Tibial artery (tissue), 4 donors: ENCODE data around the gene LARP1B.
"Not testable (repeated sequence)": the region's sequence is repeated elsewhere in the genome, so short reads cannot be mapped to it uniquely, and the experiment has no call there.

Experiments
- DNase-seq, 2 donors: peaks; one replicate each; pipeline ENCODE4 v3.0.0-alpha.2; 2019
- H3K27ac ChIP-seq, 2 donors: fragments of 200-600 bp; sonication (generic) in 1 of 2; 1 replicate in 1 of 2; 2 replicates in 1 of 2; pipeline ENCODE4 v1.5.1; 2018 to 2019; ENCODE audit warnings: mild to moderate bottlenecking in 1 of 2
- H3K27me3 ChIP-seq, 2 donors: fragments of 200-600 bp; sonication (generic) in 1 of 2; one replicate each; pipeline versions ENCODE4 v1.5.1 to v1.6.0; 2016 to 2019
- H3K36me3 ChIP-seq, 3 donors: fragments of 200-600 bp; sonication (generic) in 2 of 3; one replicate each; pipeline ENCODE4 v1.5.1; 2016 to 2019; ENCODE audit warnings: mild to moderate bottlenecking in 2 of 3
- H3K4me1 ChIP-seq, 4 donors: fragments of 200-600 bp; sonication (generic) in 2 of 4; 1 replicate in 3 of 4; 2 replicates in 1 of 4; pipeline ENCODE4 v1.5.1; 2016 to 2019
- H3K4me3 ChIP-seq, 2 donors: fragments of 200-600 bp; sonication (generic) in 1 of 2; 1 replicate in 1 of 2; 2 replicates in 1 of 2; pipeline ENCODE4 v1.5.1; 2018 to 2019; ENCODE audit warnings: mild to moderate bottlenecking in 2 of 2
- H3K9me3 ChIP-seq, 3 donors: fragments of 200-600 bp; sonication (generic) in 1 of 3; one replicate each; pipeline ENCODE4 v1.5.1; 2016 to 2019
- intact Hi-C: fragments of 100-400 bp; cut with DNase I; formaldehyde crosslinking; loops from one replicate; pipeline ENCODE4 v1.15.0; 2023; ENCODE audit warnings: low total_unique reads
- TF ChIP-seq, protein P1 (sequence below), 2 experiments: fragments of 200-600 bp in 1 of 2; fragments of 450-650 bp in 1 of 2; IDR thresholded peaks; one replicate each; pipeline ENCODE4 v1.5.1; 2017 to 2019; ENCODE audit warnings: antibody characterized with exemption in 2 of 2, mild to moderate bottlenecking in 1 of 2, moderate library complexity in 1 of 2

The LARP1B gene

DNA sequence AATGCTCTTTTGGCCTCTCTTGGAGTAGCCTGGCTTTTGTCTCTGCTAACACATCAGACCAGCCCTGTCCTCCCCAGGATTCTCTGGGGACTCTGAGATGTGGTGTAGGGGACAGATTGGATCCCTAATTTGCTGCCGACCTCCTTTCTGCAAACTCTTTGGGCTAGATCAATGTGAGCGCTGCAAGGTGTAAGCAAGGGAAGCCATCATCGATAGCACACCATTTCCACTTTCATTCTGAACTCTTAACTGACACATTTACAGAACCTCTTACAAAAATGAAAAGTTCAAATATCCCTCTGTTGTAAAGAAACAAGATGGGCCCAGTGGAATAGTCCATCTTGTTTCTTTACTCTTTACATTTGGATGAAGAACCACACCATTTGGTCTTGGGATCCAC, 179.9 kb downstream of the LARP1B start:
- Histone ChIP-seq H3K4me1 (no peaks in the 10 kb centered on the region), H3K36me3 (no peaks in the 10 kb centered on the region), H3K9me3 (no peaks in the 10 kb centered on the region), H3K4me3 (no peak overlapping the region), H3K27ac (no peak overlapping the region), H3K27me3 (no peaks in the 10 kb centered on the region)
- intact Hi-C loops, result no loop called here
- DNase-seq, result no peak
- TF ChIP-seq, protein P1, sequence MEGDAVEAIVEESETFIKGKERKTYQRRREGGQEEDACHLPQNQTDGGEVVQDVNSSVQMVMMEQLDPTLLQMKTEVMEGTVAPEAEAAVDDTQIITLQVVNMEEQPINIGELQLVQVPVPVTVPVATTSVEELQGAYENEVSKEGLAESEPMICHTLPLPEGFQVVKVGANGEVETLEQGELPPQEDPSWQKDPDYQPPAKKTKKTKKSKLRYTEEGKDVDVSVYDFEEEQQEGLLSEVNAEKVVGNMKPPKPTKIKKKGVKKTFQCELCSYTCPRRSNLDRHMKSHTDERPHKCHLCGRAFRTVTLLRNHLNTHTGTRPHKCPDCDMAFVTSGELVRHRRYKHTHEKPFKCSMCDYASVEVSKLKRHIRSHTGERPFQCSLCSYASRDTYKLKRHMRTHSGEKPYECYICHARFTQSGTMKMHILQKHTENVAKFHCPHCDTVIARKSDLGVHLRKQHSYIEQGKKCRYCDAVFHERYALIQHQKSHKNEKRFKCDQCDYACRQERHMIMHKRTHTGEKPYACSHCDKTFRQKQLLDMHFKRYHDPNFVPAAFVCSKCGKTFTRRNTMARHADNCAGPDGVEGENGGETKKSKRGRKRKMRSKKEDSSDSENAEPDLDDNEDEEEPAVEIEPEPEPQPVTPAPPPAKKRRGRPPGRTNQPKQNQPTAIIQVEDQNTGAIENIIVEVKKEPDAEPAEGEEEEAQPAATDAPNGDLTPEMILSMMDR (IDR thresholded peaks at IDR 0.05), result no peak

DNA sequence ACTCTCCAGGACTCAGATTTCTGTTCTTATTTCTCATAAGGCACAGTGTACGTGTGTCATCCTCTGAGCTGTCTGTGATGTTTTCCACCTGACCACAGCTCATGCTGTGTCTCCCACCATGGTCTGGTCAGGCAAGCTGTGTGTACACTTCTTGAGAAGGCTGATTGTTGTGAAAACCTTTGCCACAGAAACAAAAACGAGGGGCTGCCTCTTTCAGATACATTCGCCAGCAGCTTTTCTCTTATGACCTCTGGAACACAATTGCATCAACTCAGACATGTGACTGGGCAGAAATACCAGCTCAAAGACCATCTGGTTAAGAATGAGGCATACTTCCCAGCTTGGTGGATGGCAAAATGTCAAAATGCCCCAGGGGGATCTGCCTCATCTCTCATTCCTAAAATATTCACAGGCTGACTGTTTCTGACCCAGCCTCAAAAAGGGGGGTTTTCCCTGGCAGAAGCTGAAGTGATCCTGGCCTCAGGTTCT, 180.4 kb downstream of the LARP1B start:
- H3K27me3 ChIP-seq, result no peaks in the 10 kb centered on the region
- H3K9me3 ChIP-seq, result no peaks in the 10 kb centered on the region
- no peak overlapping the region for H3K4me3 ChIP-seq
- H3K36me3 ChIP-seq, result no peaks in the 10 kb centered on the region
- DNase-seq, result no peak
- no peak overlapping the region for H3K27ac ChIP-seq
- H3K4me1 ChIP-seq, result no peaks in the 10 kb centered on the region
- intact Hi-C loops, result no loop called here
- TF ChIP-seq, protein P1 (IDR thresholded peaks at IDR 0.05), result no peak

DNA sequence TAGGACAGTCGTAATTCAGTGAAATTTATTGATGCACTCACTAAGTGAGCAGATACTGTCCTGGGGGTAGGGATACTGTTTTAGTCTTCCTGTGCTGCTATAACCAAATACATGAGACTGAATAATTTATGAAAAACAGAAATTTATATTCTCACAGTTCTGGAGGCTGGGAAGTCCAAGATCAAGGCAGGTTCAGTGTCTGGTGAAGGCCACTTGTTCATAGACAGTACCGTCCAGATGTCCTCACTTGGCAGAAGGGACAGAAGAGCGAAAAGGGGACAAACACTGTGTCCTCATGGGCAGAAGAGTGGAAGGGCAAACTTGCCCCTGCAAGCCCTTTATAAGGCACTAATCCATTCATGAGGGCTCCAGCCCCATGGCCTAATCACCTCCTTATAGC, 180.9 kb downstream of the LARP1B start:
- H3K27me3 ChIP-seq, result no peaks in the 10 kb centered on the region
- TF ChIP-seq, protein P1 (IDR thresholded peaks at IDR 0.05), result no peak

DNA sequence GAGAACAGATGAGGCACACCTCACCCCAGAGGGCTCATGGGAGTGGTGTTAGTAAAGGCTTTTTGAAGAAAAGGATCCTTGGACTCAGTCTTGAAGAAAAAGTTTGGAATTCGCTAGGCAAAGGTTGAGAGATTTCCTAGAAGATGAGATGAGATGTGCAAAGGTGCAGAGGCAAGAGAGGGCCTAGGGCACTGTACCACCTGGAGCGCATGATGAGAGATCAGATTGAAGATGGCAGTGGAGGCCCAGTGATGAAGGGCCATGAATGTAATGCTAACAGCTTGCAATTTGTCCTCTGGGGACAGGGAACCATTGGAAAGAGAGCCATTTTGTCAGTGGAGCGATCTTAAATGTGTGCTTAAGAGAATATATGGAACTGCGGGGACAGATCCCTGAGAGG, 181.5 kb downstream of the LARP1B start:
- intact Hi-C loops, result no loop called here
- no peaks in the 10 kb centered on the region for H3K9me3 ChIP-seq
- H3K4me1 ChIP-seq, result no peaks in the 10 kb centered on the region
- no peak overlapping the region for H3K4me3 ChIP-seq
- H3K36me3 ChIP-seq, result no peaks in the 10 kb centered on the region
- H3K27me3 ChIP-seq, result no peaks in the 10 kb centered on the region
- H3K27ac ChIP-seq, result no peak overlapping the region
- DNase-seq, result no peak
- TF ChIP-seq, protein P1 (IDR thresholded peaks at IDR 0.05), result no peak

More for the DNA sequence above, 180.9 kb downstream of the LARP1B start:
- Histone ChIP-seq H3K9me3 (no peaks in the 10 kb centered on the region), H3K4me1 (no peaks in the 10 kb centered on the region), H3K27ac (no peak overlapping the region), H3K4me3 (no peak overlapping the region), H3K36me3 (no peaks in the 10 kb centered on the region)
- intact Hi-C loops, result no loop called here
- no peak for DNase-seq

DNA sequence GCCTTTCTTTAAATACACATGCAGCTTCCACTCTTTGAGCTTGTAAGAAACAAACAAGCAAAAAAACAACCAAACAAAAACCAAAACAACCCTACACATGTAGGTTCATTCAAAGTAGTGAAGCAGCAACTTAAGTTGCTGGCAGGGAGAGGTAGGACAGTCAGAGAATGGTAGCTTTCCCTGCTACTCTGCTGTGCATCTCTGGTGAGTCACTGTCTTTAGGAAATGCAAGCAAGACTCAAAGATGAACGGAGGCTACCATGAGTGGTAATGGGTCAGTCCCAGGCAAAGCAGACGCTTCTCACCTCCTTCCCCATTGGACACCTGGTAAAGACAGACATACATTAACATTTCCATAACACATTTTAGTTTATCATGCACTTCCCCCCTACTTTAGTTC, 183.3 kb downstream of the LARP1B start:
- Histone ChIP-seq H3K27me3 (no peaks in the 10 kb centered on the region), H3K36me3 (no peaks in the 10 kb centered on the region), H3K9me3 (no peaks in the 10 kb centered on the region), H3K27ac (no peak overlapping the region), H3K4me3 (no peak overlapping the region), H3K4me1 (no peaks in the 10 kb centered on the region)
- no peak for DNase-seq
- TF ChIP-seq, protein P1 (IDR thresholded peaks at IDR 0.05), result no peak
- intact Hi-C loops, result no loop called here

DNA sequence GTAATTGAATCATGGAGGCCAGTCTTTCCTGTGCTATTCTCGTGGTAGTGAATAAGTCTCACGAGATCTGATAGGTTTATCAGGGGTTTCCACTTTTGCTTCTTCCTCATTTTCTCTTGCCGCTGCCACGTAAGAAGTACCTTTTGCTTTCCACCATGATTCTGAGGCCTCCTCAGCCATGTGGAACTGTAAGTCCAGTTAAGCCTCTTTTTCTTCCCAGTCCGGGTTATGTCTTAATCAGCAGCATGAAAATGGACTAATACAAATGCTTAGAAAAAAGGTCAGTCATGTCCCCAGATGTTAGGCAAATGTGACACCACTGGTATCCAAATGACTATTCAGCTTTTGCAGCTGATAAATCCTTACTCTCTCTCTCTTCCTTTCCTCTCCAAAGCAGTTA, 184.3 kb downstream of the LARP1B start:
- H3K27me3 ChIP-seq, H3K4me1 ChIP-seq, H3K9me3 ChIP-seq, H3K36me3 ChIP-seq, intact Hi-C loops, DNase-seq, H3K4me3 ChIP-seq, H3K27ac ChIP-seq: not testable (repeated sequence)
